Muscle of leg (tissue), 9 donors: ENCODE measurements around the gene CHAF1A. TPM values are rescaled to one million over a fixed set of nuclear protein-coding genes. Genes with fewer than 3 reads are reported as not detected.

ENCODE experiments used
- polyA plus RNA-seq, 8 donors: library from polyadenylated mRNA; unstranded; fragments of 120-200 nt; gene quantifications; one replicate each; pipeline versions ENCODE4 v1.2.1 to v1.2.3, GENCODE V29; 2013; ENCODE audit warnings: inconsistent platforms in 1 of 8, low replicate concordance in 1 of 8; ENCODE audit not compliant: insufficient read length in 8 of 8, insufficient read depth in 1 of 8
- total RNA-seq: library from RNA; stranded (reverse); fragments of 120-200 nt; gene quantifications from one replicate; pipeline ENCODE4 v1.2.4, GENCODE V29; 2013

Gene CHAF1A
- total and polyA plus RNA-seq, 9 donors: 7.6 to 19.3 (median 12.2) TPM

Other genes with a start within 250 kb of the CHAF1A start
- gene CREB3L3, start 249.0 kb upstream of the CHAF1A start, total RNA-seq: not detected
- 1 to 10 TPM in 1 of 8 donors, under 1 TPM in 2, not detected in 5; 0.16 to 5.8 (median 0.99) TPM for gene CREB3L3, start 249.0 kb upstream of the CHAF1A start, polyA plus RNA-seq
- 6.0 TPM for gene SIRT6, start 220.1 kb upstream of the CHAF1A start, total RNA-seq
- 10 to 100 TPM; 10.5 to 17.1 (median 12.2) TPM for gene SIRT6, start 220.1 kb upstream of the CHAF1A start, polyA plus RNA-seq
- gene ANKRD24, start 220.0 kb upstream of the CHAF1A start, total RNA-seq: 0.58 TPM
- gene ANKRD24, start 220.0 kb upstream of the CHAF1A start, polyA plus RNA-seq: 1 to 10 TPM in 5 of 8 donors, under 1 TPM in 3; 0.79 to 2.5 (median 1.1) TPM
- gene EBI3, start 173.1 kb upstream of the CHAF1A start, total RNA-seq: 0.53 TPM
- 1 to 10 TPM in 2 of 8 donors, under 1 TPM in 6; 0.52 to 1.7 (median 0.76) TPM for gene EBI3, start 173.1 kb upstream of the CHAF1A start, polyA plus RNA-seq
- gene YJU2, start 155.6 kb upstream of the CHAF1A start, total RNA-seq: 15.0 TPM
- 10 to 100 TPM; 14.2 to 16.0 (median 15.1) TPM for gene YJU2, start 155.6 kb upstream of the CHAF1A start, polyA plus RNA-seq
- gene SHD, start 123.4 kb upstream of the CHAF1A start, total RNA-seq: 40.1 TPM
- 100 to 1,000 TPM in 4 of 8 donors, 10 to 100 TPM in 4; 89.5 to 139 (median 97.6) TPM for gene SHD, start 123.4 kb upstream of the CHAF1A start, polyA plus RNA-seq
- gene TMIGD2, start 100.3 kb upstream of the CHAF1A start, total RNA-seq: 0.71 TPM
- under 1 TPM; 0.21 to 0.94 (median 0.47) TPM for gene TMIGD2, start 100.3 kb upstream of the CHAF1A start, polyA plus RNA-seq
- 0.71 TPM for gene FSD1, start 98.0 kb upstream of the CHAF1A start, total RNA-seq
- 1 to 10 TPM in 7 of 8 donors, under 1 TPM in 1; 0.99 to 3.2 (median 2.4) TPM for gene FSD1, start 98.0 kb upstream of the CHAF1A start, polyA plus RNA-seq
- gene STAP2, start 63.8 kb upstream of the CHAF1A start, total RNA-seq: 4.8 TPM
- 10 to 100 TPM in 1 of 8 donors, 1 to 10 TPM in 7; 3.9 to 10.8 (median 5.4) TPM for gene STAP2, start 63.8 kb upstream of the CHAF1A start, polyA plus RNA-seq
- 4.8 TPM for gene MPND, start 59.1 kb upstream of the CHAF1A start, total RNA-seq
- gene MPND, start 59.1 kb upstream of the CHAF1A start, polyA plus RNA-seq: 10 to 100 TPM; 14.0 to 19.4 (median 16.3) TPM
- gene SH3GL1, start 2.1 kb upstream of the CHAF1A start, total RNA-seq: 29.1 TPM
- gene SH3GL1, start 2.1 kb upstream of the CHAF1A start, polyA plus RNA-seq: 10 to 100 TPM; 54.9 to 77.9 (median 69.8) TPM
- 64.9 TPM for gene UBXN6, start 55.2 kb downstream of the CHAF1A start, total RNA-seq
- gene UBXN6, start 55.2 kb downstream of the CHAF1A start, polyA plus RNA-seq: 100 to 1,000 TPM in 2 of 8 donors, 10 to 100 TPM in 6; 77.0 to 127 (median 89.0) TPM
- 35.0 TPM for gene HDGFL2, start 69.7 kb downstream of the CHAF1A start, total RNA-seq
- 10 to 100 TPM; 66.3 to 97.7 (median 84.3) TPM for gene HDGFL2, start 69.7 kb downstream of the CHAF1A start, polyA plus RNA-seq
- 2.8 TPM for gene PLIN4, start 115.8 kb downstream of the CHAF1A start, total RNA-seq
- 1 to 10 TPM; 1.4 to 4.5 (median 3.3) TPM for gene PLIN4, start 115.8 kb downstream of the CHAF1A start, polyA plus RNA-seq
- gene PLIN5, start 132.6 kb downstream of the CHAF1A start, total RNA-seq: 2.3 TPM
- gene PLIN5, start 132.6 kb downstream of the CHAF1A start, polyA plus RNA-seq: 1 to 10 TPM in 5 of 8 donors, under 1 TPM in 3; 0.83 to 5.2 (median 1.8) TPM
- 0.18 TPM for gene LRG1, start 137.4 kb downstream of the CHAF1A start, total RNA-seq
- under 1 TPM; 0.48 to 0.92 (median 0.66) TPM for gene LRG1, start 137.4 kb downstream of the CHAF1A start, polyA plus RNA-seq
- 15.6 TPM for gene SEMA6B, start 157.0 kb downstream of the CHAF1A start, total RNA-seq
- 10 to 100 TPM; 37.4 to 63.2 (median 52.9) TPM for gene SEMA6B, start 157.0 kb downstream of the CHAF1A start, polyA plus RNA-seq
- 6.8 TPM for gene TNFAIP8L1, start 236.9 kb downstream of the CHAF1A start, total RNA-seq
- gene TNFAIP8L1, start 236.9 kb downstream of the CHAF1A start, polyA plus RNA-seq: 10 to 100 TPM in 7 of 8 donors, 1 to 10 TPM in 1; 10.0 to 15.5 (median 13.2) TPM